PC-9 (cell line): Measurements from ENCODE around the gene FAM111B.

Source experiments
- EZH2 ChIP-seq: fragments of 200-600 bp; sonication (generic); IDR thresholded peaks from 2 replicates; pipeline ENCODE4 v1.8.0; 2017; ENCODE audit warnings: antibody characterized with exemption, low read depth
- TF ChIP-seq, protein P1 (sequence below): fragments of 200-600 bp; sonication (generic); conservative IDR thresholded peaks from 2 replicates; pipeline ENCODE4 v1.6.1; 2017; ENCODE audit warnings: mixed run types, antibody characterized with exemption, mild to moderate bottlenecking, moderate library complexity

DNA sequence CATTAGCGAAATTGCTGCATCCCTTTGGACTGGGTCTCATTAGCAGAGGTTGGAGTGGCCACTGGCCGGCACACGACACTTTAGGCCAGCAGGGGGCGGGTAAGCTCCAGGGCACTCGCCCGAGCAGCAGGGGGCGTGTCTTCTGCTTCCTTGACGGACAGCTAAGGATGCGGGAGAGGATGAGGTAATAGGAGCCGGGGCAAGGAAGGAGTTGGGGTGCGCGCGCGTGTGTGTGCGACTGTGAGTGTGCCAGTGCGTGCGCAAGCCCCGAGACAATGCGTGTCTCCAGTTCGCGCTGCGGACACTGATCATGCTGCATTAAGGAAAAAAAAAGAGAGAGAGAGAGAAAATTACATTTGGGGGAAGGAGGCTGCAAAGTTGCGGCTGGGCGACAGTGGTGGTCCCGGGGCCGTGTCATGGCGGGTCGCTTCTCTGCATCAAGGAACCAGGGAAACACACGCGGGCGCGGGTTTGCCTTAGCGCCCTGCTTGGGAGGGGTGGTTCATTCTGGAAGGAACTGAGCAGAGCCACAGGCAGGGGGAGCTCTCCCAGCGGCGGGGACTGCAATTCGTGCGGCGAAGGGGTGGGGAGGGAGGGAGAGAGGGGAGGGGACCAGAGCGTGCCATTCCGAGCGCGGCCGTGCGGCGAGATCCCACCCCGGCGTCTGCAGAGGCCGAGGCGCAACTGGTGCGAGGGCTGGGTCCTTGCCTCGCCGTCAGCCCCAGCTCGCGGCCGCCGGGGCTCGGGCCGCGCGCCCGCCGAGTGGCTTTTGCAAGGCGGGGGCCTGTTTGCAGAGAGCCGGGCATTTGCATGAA, 64.7 kb downstream of the FAM111B start, which contains the start of gene DTX4:
- TF ChIP-seq, protein P1, sequence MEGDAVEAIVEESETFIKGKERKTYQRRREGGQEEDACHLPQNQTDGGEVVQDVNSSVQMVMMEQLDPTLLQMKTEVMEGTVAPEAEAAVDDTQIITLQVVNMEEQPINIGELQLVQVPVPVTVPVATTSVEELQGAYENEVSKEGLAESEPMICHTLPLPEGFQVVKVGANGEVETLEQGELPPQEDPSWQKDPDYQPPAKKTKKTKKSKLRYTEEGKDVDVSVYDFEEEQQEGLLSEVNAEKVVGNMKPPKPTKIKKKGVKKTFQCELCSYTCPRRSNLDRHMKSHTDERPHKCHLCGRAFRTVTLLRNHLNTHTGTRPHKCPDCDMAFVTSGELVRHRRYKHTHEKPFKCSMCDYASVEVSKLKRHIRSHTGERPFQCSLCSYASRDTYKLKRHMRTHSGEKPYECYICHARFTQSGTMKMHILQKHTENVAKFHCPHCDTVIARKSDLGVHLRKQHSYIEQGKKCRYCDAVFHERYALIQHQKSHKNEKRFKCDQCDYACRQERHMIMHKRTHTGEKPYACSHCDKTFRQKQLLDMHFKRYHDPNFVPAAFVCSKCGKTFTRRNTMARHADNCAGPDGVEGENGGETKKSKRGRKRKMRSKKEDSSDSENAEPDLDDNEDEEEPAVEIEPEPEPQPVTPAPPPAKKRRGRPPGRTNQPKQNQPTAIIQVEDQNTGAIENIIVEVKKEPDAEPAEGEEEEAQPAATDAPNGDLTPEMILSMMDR = peak; percentile 93
- TF ChIP-seq EZH2 = no peak
